Activated CD8-positive, alpha-beta T cell treated with anti-CD3 and anti-CD28 coated beads for 36 hours (primary cell): ENCODE results near the gene TUBA3C. TPM values are rescaled to one million over a fixed set of nuclear protein-coding genes. Genes with fewer than 3 reads are reported as not detected.

Experiments
- ATAC-seq: fragments of 200-7000 bp; cut with Tn5 transposase; one replicate; pipeline ENCODE4 v1.10.0; 2021; ENCODE audit warnings: mild to moderate bottlenecking, moderate library complexity
- CTCF ChIA-PET: fragments of 350-600 bp; sonication (Branson Sonifier 250); formaldehyde crosslinking; loops from one replicate; lab custom pipeline; 2021; ENCODE audit warnings: antibody characterized with exemption; lab: Charles Lee
- POLR2A ChIA-PET: fragments of 350-600 bp; sonication (Branson Sonifier 250); formaldehyde crosslinking; loops from one replicate; lab custom pipeline; 2021; ENCODE audit warnings: antibody characterized with exemption; lab: Charles Lee
- DNase-seq: peaks from one replicate; pipeline ENCODE4 v3.0.0-alpha.2; 2020
- H3K27ac Mint-ChIP-seq: one replicate; pipeline ENCODE4 v1.8.0; 2021; ENCODE audit warnings: mild to moderate bottlenecking, mixed read lengths
- H3K27me3 Mint-ChIP-seq: one replicate; pipeline ENCODE4 v1.8.0; 2021; ENCODE audit warnings: mixed read lengths
- H3K36me3 Mint-ChIP-seq: one replicate; pipeline ENCODE4 v1.8.0; 2021; ENCODE audit warnings: low read depth, mixed read lengths
- H3K4me1 Mint-ChIP-seq: one replicate; pipeline ENCODE4 v1.8.0; 2021; ENCODE audit warnings: low read depth, mixed read lengths
- H3K4me3 Mint-ChIP-seq: one replicate; pipeline ENCODE4 v1.8.0; 2021; ENCODE audit warnings: mild to moderate bottlenecking, moderate library complexity, mixed read lengths
- H3K9me3 Mint-ChIP-seq: one replicate; pipeline ENCODE4 v1.8.0; 2021; ENCODE audit warnings: mixed read lengths
- CTCF ChIP-seq: fragments of 200-600 bp; IDR thresholded peaks from one replicate; pipeline ENCODE4 v1.8.0; 2022; ENCODE audit warnings: antibody characterized with exemption, mild to moderate bottlenecking
- intact Hi-C: fragments of 100-400 bp; cut with micrococcal nuclease; formaldehyde crosslinking; loops from one replicate; pipeline ENCODE4 v1.10.0; 2022
- total RNA-seq, 2 experiments: library from RNA; stranded (reverse); gene quantifications; one replicate each; pipeline ENCODE4 v1.2.3, GENCODE V29; 2021

TUBA3C gene
- total RNA-seq, 2 experiments from 2014 or later = not detected

GRCh38 chr13:19172007-19172646, 9.5 kb downstream of the TUBA3C start:
- ATAC-seq (no peak), DNase-seq (no peak)
- H3K4me1 Mint-ChIP-seq = no peaks in the 10 kb centered on the region
- intact Hi-C loops = no loop called here
- no peaks in the 10 kb centered on the region for H3K9me3 Mint-ChIP-seq
- no peak for TF ChIP-seq CTCF
- no peak overlapping the region for H3K27ac Mint-ChIP-seq
- CTCF ChIA-PET = no interaction called here
- no peak overlapping the region for H3K4me3 Mint-ChIP-seq
- H3K27me3 Mint-ChIP-seq = no peaks in the 10 kb centered on the region
- POLR2A ChIA-PET = no interaction called here
- no peaks in the 10 kb centered on the region for H3K36me3 Mint-ChIP-seq

- intact Hi-C loops = no loop called here
- POLR2A ChIA-PET = no interaction called here
- H3K27me3 Mint-ChIP-seq = no peaks in the 10 kb centered on the region
Observed at GRCh38 chr13:19171563-19171962, 10.1 kb downstream of the TUBA3C start.

GRCh38 chr13:19169991-19170390, 11.6 kb downstream of the TUBA3C start:
- ChIA-PET POLR2A (no interaction called here), CTCF (no interaction called here)
- Mint-ChIP-seq H3K36me3 (no peaks in the 10 kb centered on the region), H3K9me3 (no peaks in the 10 kb centered on the region), H3K4me3 (no peak overlapping the region), H3K4me1 (no peaks in the 10 kb centered on the region), H3K27ac (no peak overlapping the region), H3K27me3 (no peaks in the 10 kb centered on the region)
- TF ChIP-seq CTCF = no peak
- ATAC-seq = no peak
- DNase-seq = no peak
- intact Hi-C loops = no loop called here

More at GRCh38 chr13:19171563-19171962, 10.1 kb downstream of the TUBA3C start:
- Mint-ChIP-seq H3K27ac (no peak overlapping the region), H3K4me1 (no peaks in the 10 kb centered on the region), H3K36me3 (no peaks in the 10 kb centered on the region), H3K4me3 (no peak overlapping the region), H3K9me3 (no peaks in the 10 kb centered on the region)
- TF ChIP-seq CTCF = no peak
- CTCF ChIA-PET = no interaction called here
- ATAC-seq = no peak
- DNase-seq = no peak

- ATAC-seq = no peak
- no peak for DNase-seq
- POLR2A ChIA-PET = no interaction called here
- no peak for TF ChIP-seq CTCF
- H3K4me1 Mint-ChIP-seq = no peaks in the 10 kb centered on the region
- H3K27ac Mint-ChIP-seq = no peak overlapping the region
- no peaks in the 10 kb centered on the region for H3K36me3 Mint-ChIP-seq
- CTCF ChIA-PET = no interaction called here
- intact Hi-C loops = no loop called here
- no peak overlapping the region for H3K4me3 Mint-ChIP-seq
- H3K9me3 Mint-ChIP-seq = no peaks in the 10 kb centered on the region
- no peaks in the 10 kb centered on the region for H3K27me3 Mint-ChIP-seq
Observed at GRCh38 chr13:19169496-19169895, 12.1 kb downstream of the TUBA3C start.

- Mint-ChIP-seq H3K4me1 (no peaks in the 10 kb centered on the region), H3K36me3 (no peaks in the 10 kb centered on the region), H3K9me3 (peaks cover 7% of the 10 kb centered on the region), H3K4me3 (no peak overlapping the region), H3K27ac (no peak overlapping the region), H3K27me3 (no peaks in the 10 kb centered on the region)
- ATAC-seq = no peak
- ChIA-PET POLR2A (no interaction called here), CTCF (no interaction called here)
- DNase-seq = no peak
- no peak for TF ChIP-seq CTCF
- intact Hi-C loops = no loop called here
Observed at GRCh38 chr13:19161308-19161707, 20.3 kb downstream of the TUBA3C start.
